Lung microvascular endothelial cell (primary cell): ENCODE results near the gene FIG4. TPM values are rescaled to one million over a fixed set of nuclear protein-coding genes. Genes with fewer than 3 reads are reported as not detected.

Experiments used
- DNase-seq, 2 donors: peaks; one replicate each; pipeline versions ENCODE4 v3.0.0 to v3.0.0-alpha.2; 2010; ENCODE audit warnings: low read depth in 2 of 2
- total RNA-seq: library from RNA; depleted of rRNA; stranded (reverse); fragments of >200 nt; gene quantifications from 2 replicates; pipeline ENCODE4 v1.2.1, GENCODE V29; 2014

Gene FIG4
- total RNA-seq: 8.7 and 12.7 TPM in 2 replicates

DNA sequence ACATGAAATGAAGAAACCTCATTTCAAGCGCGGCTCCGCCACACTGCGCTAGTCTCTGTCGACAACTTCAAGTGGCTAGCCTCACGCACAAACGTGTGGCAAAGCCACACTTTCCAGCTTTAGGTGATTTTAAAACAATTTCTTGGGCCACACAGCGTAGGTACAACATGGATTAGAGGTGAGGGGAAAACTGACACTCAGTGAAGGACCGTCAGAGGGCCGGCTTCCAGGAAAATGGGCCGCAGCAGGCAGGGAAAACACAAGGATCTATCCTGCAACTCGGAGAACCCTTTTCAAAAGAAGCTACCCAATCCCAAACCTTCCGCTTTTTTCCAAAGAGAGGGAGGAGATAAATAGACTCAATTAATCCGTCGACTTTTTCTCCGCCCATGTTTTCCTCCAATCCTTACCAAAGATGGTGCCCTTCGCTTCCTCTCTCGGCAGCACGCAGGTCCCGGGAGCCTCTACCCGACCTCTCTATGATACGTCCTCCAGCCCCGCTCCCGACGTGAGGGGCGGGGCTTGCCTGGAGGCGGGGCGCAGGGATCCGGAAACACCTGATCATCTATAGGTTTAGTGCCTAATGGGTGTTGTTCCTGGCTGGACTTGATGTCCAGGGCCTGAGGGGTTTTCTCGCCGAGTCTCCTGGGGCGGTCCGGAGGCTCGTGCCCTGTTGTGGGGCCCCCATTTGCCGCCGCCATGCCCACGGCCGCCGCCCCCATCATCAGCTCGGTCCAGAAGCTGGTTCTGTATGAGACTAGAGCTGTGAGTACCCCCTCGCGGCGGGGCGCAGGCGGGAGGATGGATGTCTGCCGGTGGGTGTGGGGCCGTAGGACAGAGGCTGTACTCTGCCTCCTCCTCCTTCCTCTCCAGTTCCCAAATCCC is at the start of gene FIG4, which contains the start of gene AK9:
Gene FIG4 (plus strand): TSS at position 560 of the 885 bp plus-strand sequence. CDS start 140 bp downstream, at position 700.
Gene AK9 (minus strand): TSS at position 466 of the 885 bp plus-strand sequence. CDS start 15,457 bp downstream, outside the sequence.
- peak; percentile 93 for DNase-seq

DNA sequence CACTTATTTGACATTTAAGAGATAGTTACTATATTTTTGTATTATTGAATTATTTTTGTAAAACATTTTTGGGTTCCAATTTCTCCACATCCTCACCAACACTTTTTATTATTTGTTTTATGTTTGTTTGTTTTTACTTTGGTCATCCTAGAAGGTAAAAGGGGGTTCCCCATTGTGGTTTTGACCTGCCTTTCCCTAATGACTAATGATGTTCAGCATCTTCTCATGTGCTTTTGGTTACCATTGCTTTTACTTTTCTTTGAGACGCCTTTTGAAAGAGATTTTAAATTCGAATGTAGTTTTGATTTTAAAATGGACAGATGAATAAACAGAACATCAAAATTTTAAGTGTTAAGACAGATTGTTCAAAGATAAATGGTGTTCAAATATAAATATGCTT is 47.0 kb upstream of the FIG4 start:
- no peak for DNase-seq

DNA sequence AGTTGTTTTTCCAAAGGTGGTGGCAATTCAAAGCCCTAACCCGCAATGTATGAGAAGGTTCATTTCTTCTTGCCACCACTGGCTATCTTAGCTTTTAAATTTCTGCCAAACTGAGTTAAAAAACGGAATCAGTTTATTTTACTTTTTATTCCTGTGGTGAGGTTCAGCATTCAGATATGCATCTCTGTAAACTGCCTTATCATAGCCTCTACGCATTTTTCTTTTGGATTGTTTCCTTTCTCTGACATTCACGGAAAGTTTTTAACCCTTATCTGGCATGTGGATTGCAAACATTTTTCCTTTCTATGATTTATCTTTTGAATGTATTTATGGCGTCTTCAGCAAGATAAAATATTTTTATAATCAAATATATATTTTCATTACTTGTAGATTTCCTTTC is 37.8 kb upstream of the FIG4 start:
- DNase-seq: no peak

DNA sequence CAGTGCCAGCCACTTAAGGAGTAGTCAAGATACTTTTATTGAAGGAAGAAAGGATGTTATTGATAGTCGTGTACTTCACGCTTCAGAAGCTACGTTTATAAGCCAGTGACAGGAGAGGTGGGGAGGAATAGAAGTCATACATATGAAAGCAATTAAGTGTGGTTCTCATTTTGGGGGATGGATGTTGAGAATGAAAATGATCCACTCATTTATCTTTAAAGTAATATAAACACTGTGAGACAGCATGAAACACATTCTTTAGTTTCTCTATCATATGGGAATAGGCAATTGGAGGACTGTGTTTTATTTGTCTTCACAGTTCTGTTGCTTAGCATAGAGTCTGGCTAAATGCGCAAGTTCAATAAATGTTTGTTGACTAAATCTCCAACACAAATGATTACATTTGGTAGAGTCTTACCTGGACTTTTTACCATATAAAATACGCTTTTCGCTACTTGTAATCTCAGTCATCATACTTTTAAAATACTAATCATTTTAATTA is 35.3 kb upstream of the FIG4 start:
- DNase-seq: no peak

DNA sequence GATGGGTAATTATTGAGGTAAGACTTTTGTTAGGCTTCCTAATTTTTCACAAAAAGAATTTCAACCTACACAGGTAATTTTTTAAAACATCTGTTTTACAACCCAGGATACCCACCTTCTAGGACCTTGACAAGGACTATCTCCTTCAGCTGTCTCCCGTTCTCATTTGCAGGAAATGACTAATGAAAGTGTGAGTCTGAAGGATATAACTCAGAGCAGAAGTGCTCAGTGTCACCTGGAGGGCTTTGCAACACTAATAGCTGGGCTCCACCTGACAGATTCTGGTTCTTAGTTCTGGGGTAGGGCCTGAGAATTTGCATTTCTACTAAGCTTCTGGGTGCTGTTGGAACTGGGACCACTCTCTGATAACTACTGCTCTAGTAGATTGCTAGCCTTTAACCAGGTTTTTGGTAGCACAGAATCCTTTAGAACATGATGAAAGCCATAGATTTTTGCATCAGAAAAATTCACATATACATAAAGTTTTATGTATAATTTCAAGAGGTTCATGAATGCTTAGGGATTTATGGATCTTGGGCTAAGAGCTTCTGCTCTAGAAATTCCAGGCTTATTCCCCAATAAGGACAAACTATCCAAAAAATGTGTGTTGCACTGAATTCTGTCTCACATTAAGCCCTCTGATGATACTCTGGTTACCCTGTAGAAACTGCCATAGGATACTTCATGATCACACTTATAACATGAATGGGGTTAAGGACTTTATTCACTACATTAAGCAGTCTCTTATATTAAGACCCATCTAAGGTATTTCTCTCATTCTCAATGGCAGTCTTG is 30.4 kb upstream of the FIG4 start:
- DNase-seq: no peak

DNA sequence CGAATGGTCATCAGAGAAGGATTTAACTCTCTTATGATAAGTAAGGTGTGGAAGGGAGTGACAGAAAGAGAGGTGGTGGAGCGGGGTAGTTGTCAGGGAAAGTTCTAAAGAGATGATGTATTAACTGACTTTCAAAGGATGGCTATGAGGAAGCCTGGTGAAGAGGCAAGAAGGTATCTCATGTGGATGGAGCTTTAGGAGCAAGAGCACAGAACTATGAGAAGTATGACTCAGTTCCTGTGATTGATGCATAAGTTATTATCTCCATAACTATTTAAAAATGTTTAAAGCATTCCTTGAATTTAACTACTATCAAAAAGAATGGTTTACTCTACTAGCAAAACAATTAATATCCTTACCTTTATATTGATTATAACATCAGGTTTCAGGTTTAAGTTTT is 28.9 kb upstream of the FIG4 start:
- DNase-seq: peak in 1 of 2 donors; percentile 47

DNA sequence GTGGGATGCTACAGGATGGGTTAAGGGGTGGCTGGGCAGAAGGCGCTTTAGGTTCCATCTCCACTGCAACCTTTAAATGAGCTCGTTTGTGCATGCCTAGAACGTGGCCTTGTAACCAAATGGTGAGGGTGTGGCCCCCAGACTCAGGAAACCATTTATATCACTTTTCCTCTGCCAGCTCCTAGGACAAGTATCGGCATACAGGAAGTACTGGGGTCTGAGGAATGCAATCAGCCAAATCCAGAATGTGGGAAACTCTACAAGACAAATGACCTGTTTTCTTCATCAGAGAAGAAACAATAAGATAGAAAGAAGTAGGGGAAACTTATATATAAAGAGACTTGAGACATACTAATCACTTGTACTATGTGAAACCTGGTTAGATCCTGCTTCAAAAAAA is 21.3 kb upstream of the FIG4 start:
- peak in 1 of 2 donors; percentile 64 for DNase-seq

DNA sequence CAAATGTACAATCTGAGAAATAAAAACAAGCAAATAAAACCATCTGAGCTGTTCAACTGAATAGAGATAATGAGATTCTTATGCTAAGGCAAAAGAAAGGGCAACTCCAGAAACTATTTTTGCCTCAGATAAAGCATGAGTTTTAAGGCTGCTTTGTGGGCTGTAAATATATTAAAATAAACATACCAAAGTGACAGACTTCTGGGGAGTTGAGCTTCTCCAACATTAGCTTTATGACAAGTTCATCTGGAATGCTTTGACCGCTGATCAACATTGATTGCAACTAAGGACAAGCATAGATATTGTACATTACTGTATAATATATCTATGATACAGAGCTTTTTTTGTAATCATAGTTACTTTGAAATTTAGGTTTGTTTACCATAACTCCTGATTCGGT is 19.4 kb upstream of the FIG4 start:
- DNase-seq: peak in 1 of 2 donors; percentile 26

DNA sequence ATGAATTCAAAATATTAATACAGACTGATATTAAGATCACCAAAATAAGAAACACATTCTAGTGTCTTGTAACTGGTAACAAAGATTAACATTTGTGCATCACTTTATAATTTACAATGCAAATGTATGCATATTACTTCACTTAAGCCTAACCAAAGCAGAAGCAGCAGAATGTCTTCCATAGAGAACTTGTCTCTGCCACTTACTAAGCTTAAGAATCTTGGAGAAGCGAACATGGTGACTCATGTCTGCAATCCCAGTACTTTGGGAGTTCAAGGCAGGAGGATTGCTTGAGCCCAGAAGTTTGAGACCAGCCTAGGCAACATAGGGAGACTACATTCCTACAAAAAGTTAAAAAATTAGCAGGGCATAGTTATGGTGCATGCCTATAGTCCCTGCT is 18.9 kb upstream of the FIG4 start:
- peak in 1 of 2 donors; percentile 38 for DNase-seq

DNA sequence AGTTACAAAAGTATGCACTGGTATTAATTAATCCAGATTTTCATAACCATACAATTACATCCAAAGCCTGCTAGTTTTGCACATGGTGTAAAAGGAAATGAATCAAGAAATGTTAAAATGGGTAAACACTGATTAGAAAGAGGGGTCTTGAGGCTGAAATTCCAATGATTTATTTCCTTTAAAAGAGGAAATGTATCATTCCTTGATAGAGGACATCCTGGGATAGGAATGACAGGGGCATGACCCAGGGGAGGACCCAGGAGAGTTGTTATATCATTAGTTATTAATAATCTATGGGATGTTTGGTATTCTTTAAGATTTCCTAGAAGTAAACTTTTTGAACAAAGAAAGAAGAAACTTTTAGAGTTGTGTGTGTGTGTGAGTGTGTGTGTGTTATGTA is 18.3 kb upstream of the FIG4 start:
- DNase-seq: peak; percentile 12 to 69

DNA sequence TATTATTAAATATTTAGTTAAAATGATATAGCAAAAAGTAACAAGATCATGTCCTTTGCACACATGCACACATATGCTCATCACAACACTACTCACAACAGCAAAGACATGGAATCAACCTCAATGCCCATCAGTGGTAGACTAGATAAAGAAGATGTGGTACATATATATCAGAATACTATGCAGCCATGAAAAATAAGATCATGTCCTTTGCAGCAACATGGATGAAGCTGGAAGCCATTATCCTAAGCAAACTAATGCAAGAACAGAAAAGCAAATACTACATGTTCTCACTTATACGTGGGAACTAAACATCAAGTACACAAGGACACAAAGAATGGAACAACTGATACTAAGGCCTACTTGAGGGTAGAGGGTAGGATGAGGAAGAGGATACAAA is 14.4 kb upstream of the FIG4 start:
- no peak for DNase-seq

DNA sequence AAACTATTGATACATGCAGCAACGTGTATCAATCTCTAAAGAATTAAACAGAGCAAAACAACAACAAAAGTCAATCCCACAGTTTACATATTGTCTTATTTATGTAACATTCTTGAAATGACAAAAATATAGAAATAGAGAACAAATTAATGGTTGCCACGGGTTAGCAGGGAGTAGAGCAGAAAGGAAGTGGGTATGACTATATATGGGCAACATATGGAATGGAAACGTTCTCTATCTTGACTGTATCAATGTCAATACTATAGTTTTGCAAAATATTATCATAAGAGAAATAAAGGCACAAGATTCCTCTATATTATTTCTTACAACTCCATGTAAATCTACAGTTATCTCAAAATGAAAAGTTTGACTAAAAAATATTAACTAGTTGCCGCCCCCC is 12.9 kb upstream of the FIG4 start:
- no peak for DNase-seq

DNA sequence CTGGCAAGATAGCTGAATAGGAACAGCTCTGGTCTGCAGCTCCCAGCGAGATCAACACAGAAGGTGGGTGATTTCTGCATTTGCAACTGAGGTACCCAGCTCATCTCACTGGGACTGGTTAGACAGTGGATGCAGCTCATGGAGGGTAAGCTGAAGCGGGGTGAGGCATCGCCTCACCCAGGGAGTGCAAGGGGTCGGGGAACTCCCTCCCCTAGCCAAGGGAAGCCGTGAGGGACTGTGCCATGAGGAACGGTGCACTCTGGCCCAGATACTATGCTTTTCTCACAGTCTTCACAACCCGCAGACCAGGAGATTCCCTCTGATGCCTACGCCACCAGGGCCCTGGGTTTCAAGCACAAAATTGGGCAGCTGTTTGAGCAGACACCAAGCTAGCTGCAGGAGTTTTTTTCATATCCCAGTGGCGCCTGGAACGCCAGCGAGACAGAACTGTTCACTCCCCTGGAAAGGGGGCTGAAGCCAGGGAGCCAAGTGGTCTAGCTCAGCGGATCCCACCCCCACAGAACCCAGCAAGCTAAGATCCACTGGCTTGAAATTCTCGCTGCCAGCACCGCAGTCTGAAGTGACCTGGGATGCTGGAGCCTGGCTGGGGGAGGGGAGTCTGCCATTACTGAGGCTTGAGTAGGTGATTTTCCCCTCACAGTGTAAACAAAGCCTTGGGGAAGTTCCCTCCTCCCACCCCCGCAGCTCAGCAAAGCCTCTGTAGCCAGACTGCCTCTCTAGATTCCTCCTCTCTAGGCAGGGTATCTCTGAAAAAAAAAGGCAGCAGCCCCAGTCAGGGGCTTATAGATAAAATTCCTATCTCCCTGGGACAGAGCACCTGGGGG is 12.2 kb upstream of the FIG4 start:
- DNase-seq: peak in 1 of 2 donors; percentile 45

DNA sequence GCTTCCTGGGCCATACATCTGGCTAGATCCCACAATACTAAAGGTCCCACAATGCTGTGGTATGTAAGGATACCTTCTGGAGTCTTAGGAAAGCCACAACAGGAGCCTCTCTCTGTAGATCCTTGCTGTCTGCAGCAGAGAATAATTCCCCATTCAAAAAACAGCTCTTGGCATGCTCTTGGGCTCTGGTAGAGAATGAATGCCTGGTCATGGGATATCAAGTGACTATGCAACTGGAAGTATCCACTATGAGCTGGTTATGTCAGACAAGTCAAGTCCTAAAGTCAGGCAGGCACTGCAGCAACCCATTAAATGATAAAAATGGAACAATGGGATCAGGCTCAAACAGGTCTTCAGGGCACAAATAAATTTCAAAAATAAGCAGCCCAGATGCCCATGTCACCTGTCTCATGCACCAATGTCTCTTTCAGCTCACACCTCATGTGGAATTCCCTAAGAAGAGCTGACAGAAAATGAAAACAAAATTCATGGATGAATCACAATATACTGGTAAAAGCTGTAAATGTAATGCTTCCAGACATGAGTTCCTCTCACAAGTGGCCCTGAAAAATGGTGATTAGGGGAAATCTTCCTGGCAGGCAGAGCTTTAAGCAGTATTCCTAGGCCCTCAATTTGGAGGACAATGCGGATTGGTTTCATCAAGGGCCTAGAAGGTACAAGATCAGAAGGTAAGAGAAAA is 4.4 kb upstream of the FIG4 start:
- DNase-seq: no peak

DNA sequence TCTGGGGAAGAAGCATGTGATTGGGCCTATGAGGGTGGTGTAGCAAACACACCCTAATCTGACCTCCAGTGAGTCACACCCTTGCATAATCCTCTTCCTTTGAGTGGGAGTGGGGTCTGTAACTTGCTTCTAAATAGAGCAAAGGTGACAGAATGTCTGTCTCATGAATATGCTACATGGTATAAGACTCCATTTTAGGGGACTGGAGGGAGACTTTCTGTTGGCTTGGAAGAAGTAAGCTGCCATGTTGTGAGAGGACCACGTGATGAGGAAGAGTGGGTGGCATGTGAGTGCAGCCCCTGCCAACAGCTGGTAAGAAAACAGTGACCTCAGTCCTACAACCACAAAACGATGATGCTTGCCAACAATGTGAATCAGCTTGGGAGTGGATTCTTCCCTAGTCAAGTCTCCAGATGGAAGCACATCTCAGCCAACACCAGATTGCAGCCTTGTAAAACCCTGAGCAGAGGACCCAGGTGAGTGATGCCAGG is 3.8 kb upstream of the FIG4 start:
- DNase-seq: peak in 1 of 2 donors; percentile 71

DNA sequence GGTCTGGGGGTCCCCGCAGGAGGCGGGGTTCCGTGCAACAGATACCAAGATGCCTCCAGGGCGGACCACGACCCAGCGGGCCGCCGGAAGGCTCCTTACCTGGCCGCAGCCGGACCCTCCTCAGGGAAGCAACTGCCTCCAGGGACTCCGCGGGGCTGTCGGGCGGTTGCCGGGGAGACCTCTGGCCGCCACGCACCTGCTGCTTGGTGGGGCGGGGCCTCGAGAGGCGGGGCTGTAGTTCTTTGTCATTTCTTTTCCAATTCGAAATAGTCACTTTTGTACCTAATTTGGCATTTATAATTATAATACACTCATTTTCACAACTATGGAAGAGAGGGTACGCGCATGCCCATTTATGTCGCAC is 741 bp upstream of the FIG4 start:
- peak; percentile 34 to 48 for DNase-seq

DNA sequence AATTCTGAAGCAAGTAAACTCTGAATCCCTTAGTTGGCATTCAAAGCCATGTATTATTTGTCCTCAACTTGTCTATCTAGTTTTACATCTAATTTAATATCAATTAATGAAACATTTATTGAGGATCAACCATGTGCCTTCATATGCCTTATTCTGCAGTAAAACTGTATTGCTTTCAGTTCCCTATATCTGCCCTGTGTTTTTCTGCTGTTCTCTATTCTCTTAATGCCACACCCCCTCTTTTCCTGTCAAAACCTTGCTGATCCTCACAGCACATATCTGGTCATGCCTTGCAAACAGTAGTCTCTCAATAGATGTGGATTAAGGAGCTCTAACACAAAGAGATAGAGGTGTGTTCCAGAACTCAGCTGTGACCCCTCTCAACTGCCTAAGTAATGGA is 2.0 kb downstream of the FIG4 start:
- no peak for DNase-seq

DNA sequence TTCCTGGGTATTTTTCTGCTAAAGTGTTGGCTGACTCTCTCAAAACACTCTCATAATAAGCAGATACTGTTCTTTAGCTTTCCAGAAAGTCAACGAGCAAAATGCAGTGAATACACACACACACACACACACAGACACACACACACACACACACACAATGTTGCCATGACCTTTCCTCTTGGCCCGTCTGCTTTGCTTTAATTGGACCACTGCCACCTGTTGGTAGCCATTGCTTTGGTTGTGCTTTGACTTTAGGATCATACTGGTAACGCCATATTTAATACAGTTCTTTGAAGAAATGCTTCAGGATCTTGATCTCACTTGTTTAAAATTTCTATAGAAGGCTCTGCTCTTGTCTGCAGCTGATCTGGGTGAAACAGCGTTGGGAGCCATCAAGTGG is 4.4 kb downstream of the FIG4 start:
- DNase-seq: peak; percentile 56 to 63

DNA sequence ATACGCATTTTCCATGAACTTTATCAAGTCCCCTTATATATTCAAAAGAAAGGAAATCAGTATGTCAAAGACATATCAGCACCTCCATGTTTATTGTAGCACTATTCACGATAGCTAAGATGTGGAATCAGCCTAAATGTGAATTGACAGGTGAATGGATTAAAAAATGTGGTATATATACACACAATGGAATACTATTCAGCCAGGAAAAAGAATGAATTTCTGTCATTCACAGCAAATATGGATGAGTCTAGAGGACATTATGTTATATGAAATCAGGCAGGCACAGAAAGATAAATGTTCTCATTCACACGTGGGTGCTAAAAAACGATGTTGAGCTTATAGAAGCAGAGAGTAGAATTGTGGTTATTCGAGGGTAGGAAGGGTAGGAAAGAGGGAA is 5.3 kb downstream of the FIG4 start:
- DNase-seq: no peak

DNA sequence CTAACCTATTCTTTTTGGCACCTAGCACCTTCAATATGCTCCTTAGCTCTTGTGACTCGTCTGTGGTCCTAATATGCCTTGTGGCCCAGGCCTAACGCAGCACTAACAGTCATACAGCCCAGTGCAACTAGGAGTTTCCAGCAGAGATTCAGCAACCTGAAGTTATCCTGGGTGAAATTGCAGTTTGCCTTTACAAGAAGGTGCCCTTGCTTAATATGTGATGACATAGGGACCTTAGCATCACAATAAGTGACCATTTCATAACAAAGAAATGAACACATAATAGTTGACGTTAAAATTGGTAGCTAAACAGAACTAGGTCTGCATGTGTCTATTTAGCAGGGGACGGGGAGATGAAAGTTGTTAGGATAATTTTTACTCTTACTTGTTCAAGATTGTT is 10.1 kb downstream of the FIG4 start:
- DNase-seq: no peak

DNA sequence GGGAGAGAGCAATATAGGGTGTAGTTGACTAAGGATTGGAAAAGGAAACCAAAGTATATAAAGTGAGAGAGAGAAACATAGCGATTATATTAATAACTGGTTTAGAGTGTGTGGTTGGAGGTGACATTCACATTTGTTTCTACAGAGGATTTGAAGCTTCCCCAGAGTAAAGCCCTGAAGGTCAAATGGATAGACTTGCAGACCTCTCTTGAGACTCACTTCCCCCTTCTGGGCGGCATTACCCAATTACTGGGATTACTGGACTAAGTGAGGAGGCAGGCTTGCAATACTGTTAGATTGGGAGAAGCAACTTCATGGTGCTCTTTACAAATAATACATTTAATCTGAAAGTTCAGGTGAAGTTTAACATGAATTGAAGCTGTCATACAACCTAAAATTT is 10.7 kb downstream of the FIG4 start:
- DNase-seq: no peak
